D721Med (cell line): ENCODE data around the gene ACY1.

Experiments used
- DNase-seq: peaks from one replicate; pipeline ENCODE4 v3.0.0; 2011; ENCODE audit warnings: low spot score; ENCODE audit not compliant: insufficient read length
- FAIRE-seq: peaks from 2 replicates; lab custom pipeline; 2011; peaks lifted over from hg19 to GRCh38; lab: Jason Lieb, UNC
- TF ChIP-seq, protein P1 (sequence below): IDR thresholded peaks from 2 replicates; pipeline ENCODE4 v1.5.1; 2012; ENCODE audit warnings: mild to moderate bottlenecking, control low read depth; ENCODE audit not compliant: insufficient read depth; ENCODE audit errors: missing control alignments

ACY1 gene

DNA sequence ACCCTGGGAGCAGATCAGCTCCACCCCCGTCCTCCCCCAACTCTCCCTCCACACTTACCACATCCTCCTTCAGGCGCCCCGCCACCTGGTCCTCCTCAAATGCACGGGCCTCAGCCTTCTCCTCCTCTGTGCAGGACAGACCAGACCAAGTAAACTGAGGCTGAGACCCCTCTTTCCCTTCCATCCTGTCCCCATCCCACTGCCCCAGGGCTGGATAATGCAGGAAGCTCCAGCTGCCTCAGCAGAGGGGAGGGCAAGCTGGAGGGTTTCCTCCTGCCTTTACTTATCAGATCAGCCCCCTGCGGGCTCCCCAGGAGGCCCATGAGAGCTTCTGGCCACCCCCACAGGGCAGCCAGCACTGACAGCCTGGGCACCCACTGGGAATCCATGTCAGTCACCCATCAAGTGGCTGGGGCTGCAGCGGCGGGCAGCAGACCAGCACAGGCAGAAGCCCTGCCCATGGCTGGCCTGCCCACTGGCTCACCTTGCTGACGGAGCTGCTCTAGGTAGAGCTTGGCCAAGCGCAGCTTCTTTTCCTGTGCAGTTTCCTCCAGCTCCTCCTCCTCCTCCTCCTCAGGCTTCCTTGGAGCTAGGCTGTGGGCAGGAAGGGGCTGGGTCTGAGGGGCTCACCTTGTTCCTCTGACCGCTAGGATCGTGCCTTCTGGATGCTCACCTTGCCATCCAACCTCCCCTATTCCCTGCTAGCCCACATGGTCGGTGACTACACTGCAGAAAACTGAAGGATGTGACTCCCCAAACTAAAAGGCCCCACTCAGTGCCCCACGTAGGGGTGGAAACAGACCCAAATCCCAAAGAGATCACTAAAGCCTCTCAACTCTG is 45.5 kb upstream of the ACY1 start:
- TF ChIP-seq, protein P1, sequence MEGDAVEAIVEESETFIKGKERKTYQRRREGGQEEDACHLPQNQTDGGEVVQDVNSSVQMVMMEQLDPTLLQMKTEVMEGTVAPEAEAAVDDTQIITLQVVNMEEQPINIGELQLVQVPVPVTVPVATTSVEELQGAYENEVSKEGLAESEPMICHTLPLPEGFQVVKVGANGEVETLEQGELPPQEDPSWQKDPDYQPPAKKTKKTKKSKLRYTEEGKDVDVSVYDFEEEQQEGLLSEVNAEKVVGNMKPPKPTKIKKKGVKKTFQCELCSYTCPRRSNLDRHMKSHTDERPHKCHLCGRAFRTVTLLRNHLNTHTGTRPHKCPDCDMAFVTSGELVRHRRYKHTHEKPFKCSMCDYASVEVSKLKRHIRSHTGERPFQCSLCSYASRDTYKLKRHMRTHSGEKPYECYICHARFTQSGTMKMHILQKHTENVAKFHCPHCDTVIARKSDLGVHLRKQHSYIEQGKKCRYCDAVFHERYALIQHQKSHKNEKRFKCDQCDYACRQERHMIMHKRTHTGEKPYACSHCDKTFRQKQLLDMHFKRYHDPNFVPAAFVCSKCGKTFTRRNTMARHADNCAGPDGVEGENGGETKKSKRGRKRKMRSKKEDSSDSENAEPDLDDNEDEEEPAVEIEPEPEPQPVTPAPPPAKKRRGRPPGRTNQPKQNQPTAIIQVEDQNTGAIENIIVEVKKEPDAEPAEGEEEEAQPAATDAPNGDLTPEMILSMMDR, result no peak
- DNase-seq (no peak), FAIRE-seq (no peak)

DNA sequence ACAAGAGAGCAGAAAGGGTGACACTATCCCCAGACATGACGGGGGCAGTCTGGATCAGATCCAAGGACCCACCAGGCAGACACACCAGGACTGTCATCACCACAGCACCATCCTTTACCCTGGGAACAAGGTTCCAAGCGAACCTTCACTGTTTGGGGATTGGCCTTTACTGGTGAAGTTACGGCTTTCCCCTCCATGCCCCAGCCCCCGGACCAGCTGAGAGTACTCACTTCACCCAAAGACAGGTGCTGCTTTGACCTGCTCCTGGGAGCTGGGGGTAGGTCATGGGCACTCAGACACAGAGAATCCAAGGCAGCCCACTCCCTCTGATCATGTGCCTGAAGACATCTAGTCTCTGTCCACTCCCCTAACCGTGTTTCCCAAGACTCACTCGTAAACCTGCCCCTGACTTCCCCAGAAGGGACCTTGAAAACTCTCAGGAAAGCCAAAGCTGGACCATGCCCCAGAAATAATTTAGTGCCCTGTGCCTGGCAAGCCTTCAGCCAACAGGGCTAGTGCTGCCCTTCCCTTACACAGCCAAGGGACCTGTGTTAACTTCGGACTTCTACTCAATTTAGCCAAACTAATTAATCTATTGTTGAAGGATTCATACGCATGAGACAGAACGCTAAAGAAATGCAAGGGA is 44.4 kb upstream of the ACY1 start:
- TF ChIP-seq, protein P1, result no peak
- DNase-seq (no peak), FAIRE-seq (no peak)

DNA sequence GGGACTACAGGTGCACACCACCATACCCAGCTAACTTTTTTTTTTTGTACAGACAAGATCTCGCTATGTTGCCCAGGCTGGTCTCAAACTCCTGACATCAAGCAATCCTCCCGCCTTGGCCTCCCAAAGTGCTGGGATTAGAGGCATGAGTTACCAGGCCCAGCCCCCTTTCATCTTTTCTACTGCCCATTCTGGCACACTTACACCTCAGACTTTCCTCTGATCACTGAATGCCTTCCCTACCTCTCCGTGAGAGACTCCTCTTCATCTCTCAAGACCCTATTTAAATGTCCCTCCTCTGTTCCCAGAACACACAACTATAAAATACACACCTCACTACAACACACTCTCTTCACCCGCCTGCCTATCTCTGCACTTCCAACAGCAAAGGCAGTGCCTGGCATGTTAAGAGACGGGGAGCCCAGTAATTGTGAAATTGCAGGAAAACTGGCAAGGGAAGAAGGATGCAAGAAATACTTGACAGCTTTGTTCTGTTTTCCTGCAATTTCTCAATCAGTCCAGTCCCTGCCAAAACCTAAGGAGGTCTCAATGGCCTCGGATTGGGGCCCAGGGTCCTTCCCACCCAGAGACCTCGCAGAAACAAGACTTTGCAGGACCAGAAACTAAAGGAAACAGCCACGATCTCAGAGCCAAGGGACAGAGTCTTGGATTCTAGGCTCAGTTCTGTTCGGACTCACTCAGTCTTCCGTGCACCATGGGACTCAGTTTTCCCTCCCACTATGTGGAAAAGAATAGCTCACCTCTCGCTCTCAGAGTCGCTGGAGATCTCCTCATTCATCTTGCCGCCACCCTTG is 42.5 kb upstream of the ACY1 start:
- TF ChIP-seq, protein P1, result no peak
- no peak for FAIRE-seq
- no peak for DNase-seq

DNA sequence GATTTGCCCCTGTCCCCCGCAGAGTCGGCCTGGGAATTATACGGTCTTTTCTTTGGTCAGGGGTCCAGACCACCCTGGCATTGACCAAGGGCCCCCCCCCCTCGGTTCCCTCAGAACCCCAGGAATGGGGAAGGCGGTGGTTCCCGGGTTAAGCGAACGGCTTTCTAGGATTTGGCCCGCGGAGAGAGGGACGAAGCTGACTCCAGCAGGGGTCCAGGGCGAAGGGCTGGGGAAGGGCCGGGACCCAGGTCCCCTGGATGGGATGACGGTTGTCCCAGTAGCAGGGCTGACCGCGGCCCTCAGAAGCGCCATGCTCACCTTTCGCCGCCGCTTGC is 41.9 kb upstream of the ACY1 start:
- DNase-seq (no peak), FAIRE-seq (no peak)
- TF ChIP-seq, protein P1, result no peak

DNA sequence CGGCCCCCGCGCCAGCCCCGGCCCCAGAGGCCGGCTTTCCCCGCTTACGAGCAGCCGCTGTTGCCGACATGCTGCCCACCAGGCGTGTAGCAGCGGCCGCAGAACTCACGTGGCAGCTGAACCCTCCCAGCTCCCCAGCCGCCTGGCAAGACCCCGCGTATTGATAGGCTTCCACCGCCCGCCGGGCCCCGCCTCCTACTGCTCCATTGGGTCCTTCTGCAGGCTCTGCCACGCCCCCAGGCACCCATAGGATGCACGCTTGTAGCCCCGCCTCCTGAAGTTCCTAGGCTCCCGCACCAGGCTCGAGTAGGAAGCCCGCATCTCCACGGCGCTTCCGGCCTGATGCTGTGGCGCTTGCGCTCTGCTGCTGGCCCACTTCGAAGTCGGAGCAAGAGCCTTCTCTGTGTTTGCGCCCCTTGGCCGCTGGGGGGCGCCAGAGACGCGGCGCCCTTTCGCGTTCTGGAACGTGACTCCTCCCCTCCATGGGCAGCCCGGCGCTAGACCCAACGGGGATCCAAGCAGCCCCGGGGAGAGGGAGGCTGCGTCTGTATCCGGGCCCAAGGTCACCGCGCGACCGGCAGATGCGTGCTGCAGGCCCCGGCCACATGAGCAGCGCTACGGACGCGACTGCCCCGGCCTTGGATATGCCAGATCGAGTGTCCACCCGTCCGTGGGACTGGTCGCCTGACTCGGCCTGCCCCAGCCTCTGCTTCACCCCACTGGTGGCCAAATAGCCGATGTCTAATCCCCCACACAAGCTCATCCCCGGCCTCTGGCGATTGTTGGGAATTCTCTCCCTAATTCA is 41.3 kb upstream of the ACY1 start, which contains the start of the genes PARP3 and RRP9:
TSS of gene PARP3 (plus strand) at position 566 of the 805 bp plus-strand sequence. CDS start 993 bp downstream, outside the sequence.
TSS of gene RRP9 (minus strand) at position 107 of the 805 bp plus-strand sequence. CDS start at position 70, 37 bp downstream.
- FAIRE-seq (no peak), DNase-seq (peak; percentile 100)
- TF ChIP-seq, protein P1, result peak; percentile 94
